ENCODE measurements around the gene NCK2.
A peak's percentile ranks its signal among the peaks of the same experiment; 100 is the strongest.

NCK2 gene

GRCh38 chr2:105714141-105714540 is 30.6 kb upstream of the NCK2 start:
- peak overlapping the region; percentile 91 for H3K27ac ChIP-seq (ENCODE audit: poor library complexity, severe bottlenecking)
- TF ChIP-seq CTCF (IDR thresholded peaks at IDR 0.05; ENCODE audit: poor library complexity, severe bottlenecking) = no peak
- peaks cover 35% of the 10 kb centered on the region for H3K4me1 ChIP-seq (ENCODE audit: insufficient read depth, poor library complexity, severe bottlenecking)
- H3K27me3 ChIP-seq (ENCODE audit: insufficient read depth, poor library complexity, severe bottlenecking) = no peaks in the 10 kb centered on the region
- no peak for DNase-seq (ENCODE audit: low spot score)
- no peaks in the 10 kb centered on the region for H3K36me3 ChIP-seq (ENCODE audit: low read depth)
- H3K9me3 ChIP-seq (ENCODE audit: severe bottlenecking) = no peaks in the 10 kb centered on the region
- no peak for ATAC-seq (ENCODE audit: low read depth)
- no peak overlapping the region for H3K4me3 ChIP-seq (ENCODE audit: severe bottlenecking)

DNA sequence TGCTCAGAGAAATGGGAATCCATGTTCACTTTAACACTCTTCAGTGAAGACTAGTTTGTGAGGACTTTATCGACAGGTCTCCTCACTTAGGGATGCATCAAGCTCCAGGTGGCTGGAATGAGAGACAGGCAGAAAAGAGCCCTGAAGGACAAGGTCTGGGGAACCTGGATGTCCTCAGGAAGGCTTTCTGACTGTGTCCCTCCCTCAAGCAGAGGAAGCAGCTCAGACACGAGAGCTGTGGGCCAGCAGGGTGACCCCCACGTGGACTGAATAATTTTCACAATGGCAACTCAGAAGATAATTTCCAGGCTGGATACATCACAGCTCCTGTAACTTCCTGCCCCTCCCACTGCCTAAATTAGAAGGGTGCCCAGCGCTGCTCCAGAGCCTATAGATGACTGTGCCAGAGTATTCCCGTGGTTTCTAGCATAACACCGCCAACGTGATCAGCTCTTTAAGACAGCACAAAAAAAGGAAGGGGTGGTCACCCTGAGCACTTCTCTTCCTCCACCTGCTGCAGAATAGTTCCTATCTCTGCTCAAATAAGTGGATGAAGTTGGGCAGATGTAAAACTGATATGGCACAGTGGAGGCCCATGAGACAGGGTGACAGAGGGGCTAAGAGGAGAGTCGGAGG is 25.7 kb upstream of the NCK2 start:
- TF ChIP-seq CTCF (IDR thresholded peaks at IDR 0.05; ENCODE audit: poor library complexity, severe bottlenecking) = no peak
- no peak for ATAC-seq (ENCODE audit: low read depth)

GRCh38 chr2:105721991-105722511 is 22.7 kb upstream of the NCK2 start:
- ATAC-seq (ENCODE audit: low read depth) (no peak), DNase-seq (ENCODE audit: low spot score) (no peak)
- no peak for TF ChIP-seq CTCF (IDR thresholded peaks at IDR 0.05; ENCODE audit: poor library complexity, severe bottlenecking)
- no peak overlapping the region for H3K27ac ChIP-seq (ENCODE audit: poor library complexity, severe bottlenecking)
- H3K4me1 ChIP-seq (ENCODE audit: insufficient read depth, poor library complexity, severe bottlenecking) = peaks cover 4% of the 10 kb centered on the region
- H3K36me3 ChIP-seq (ENCODE audit: low read depth) = no peaks in the 10 kb centered on the region
- H3K27me3 ChIP-seq (ENCODE audit: insufficient read depth, poor library complexity, severe bottlenecking) = no peaks in the 10 kb centered on the region
- no peaks in the 10 kb centered on the region for H3K9me3 ChIP-seq (ENCODE audit: severe bottlenecking)
- H3K4me3 ChIP-seq (ENCODE audit: severe bottlenecking) = no peak overlapping the region

More for the DNA sequence above, 25.7 kb upstream of the NCK2 start:
- Histone ChIP-seq H3K9me3 (ENCODE audit: severe bottlenecking) (no peaks in the 10 kb centered on the region), H3K27ac (ENCODE audit: poor library complexity, severe bottlenecking) (no peak overlapping the region), H3K4me1 (ENCODE audit: insufficient read depth, poor library complexity, severe bottlenecking) (peaks cover 10% of the 10 kb centered on the region), H3K27me3 (ENCODE audit: insufficient read depth, poor library complexity, severe bottlenecking) (no peaks in the 10 kb centered on the region), H3K36me3 (ENCODE audit: low read depth) (no peaks in the 10 kb centered on the region), H3K4me3 (ENCODE audit: severe bottlenecking) (no peak overlapping the region)
- no peak for DNase-seq (ENCODE audit: low spot score)

GRCh38 chr2:105722726-105723297 is 21.9 kb upstream of the NCK2 start:
- Histone ChIP-seq H3K27ac (ENCODE audit: poor library complexity, severe bottlenecking) (no peak overlapping the region), H3K4me1 (ENCODE audit: insufficient read depth, poor library complexity, severe bottlenecking) (no peaks in the 10 kb centered on the region), H3K36me3 (ENCODE audit: low read depth) (no peaks in the 10 kb centered on the region), H3K9me3 (ENCODE audit: severe bottlenecking) (no peaks in the 10 kb centered on the region), H3K4me3 (ENCODE audit: severe bottlenecking) (no peak overlapping the region), H3K27me3 (ENCODE audit: insufficient read depth, poor library complexity, severe bottlenecking) (no peaks in the 10 kb centered on the region)
- ATAC-seq (ENCODE audit: low read depth) (no peak), DNase-seq (ENCODE audit: low spot score) (no peak)
- no peak for TF ChIP-seq CTCF (IDR thresholded peaks at IDR 0.05; ENCODE audit: poor library complexity, severe bottlenecking)

GRCh38 chr2:105723431-105723830 is 21.3 kb upstream of the NCK2 start:
- no peak overlapping the region for H3K4me3 ChIP-seq (ENCODE audit: severe bottlenecking)
- H3K4me1 ChIP-seq (ENCODE audit: insufficient read depth, poor library complexity, severe bottlenecking) = no peaks in the 10 kb centered on the region
- DNase-seq (ENCODE audit: low spot score) (no peak), ATAC-seq (ENCODE audit: low read depth) (no peak)
- H3K36me3 ChIP-seq (ENCODE audit: low read depth) = no peaks in the 10 kb centered on the region
- no peaks in the 10 kb centered on the region for H3K27me3 ChIP-seq (ENCODE audit: insufficient read depth, poor library complexity, severe bottlenecking)
- H3K27ac ChIP-seq (ENCODE audit: poor library complexity, severe bottlenecking) = no peak overlapping the region
- no peaks in the 10 kb centered on the region for H3K9me3 ChIP-seq (ENCODE audit: severe bottlenecking)
- no peak for TF ChIP-seq CTCF (IDR thresholded peaks at IDR 0.05; ENCODE audit: poor library complexity, severe bottlenecking)
